GM21528 (cell line): ENCODE data around the gene CACNA2D3.

ENCODE experiments used
- ATAC-seq: cut with Tn5 transposase; IDR thresholded peaks from one replicate; pipeline ENCODE4 v1.9.1; 2021; ENCODE audit warnings: mild to moderate bottlenecking, moderate library complexity; ENCODE audit not compliant: unreplicated experiment, low FRiP score

CACNA2D3 gene

DNA sequence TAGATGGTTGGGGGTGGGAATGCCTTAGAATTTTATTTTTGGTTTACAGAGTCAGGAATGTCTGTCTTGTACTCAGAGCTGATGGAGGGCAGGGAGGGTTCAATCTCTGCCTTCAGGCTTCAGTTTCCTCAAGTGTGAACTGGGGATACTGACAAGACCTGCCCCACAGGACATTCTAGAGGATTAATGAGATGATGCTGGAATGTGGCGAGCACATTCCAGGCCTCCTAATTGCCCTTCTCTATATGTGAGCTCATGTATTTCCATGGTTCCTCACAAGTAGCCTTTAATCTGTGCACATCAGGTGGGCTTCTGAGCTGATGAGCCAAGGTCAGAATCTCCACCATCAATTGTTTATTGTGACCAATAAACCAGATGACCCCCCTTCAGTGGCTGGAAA, 90.4 kb downstream of the CACNA2D3 start:
- ATAC-seq, result no peak

DNA sequence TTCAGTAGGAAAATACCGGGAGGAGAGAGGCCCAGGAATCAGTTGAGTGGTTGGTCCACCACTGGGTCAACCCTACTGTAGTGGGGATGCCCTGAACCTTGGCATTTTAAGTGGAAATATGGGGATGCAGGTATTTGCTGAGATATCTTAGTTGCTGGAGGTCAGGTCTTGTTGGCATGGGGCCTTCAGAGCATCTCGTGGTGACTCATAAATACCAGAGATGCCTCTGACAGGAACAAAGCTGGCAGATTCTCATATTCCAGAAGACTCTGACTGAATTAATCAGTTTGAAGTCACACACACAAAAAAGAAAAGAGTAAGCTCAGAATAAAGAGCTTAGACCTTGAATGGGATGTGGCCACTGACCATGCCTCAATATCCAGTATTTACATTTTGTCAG, 91.6 kb downstream of the CACNA2D3 start:
- ATAC-seq, result no peak

- ATAC-seq, result no peak
These were observed 92.5 kb downstream of the CACNA2D3 start for GRCh38 chr3:54214845-54215244.

- no peak for ATAC-seq
These were observed 93.2 kb downstream of the CACNA2D3 start for GRCh38 chr3:54215521-54215920.

DNA sequence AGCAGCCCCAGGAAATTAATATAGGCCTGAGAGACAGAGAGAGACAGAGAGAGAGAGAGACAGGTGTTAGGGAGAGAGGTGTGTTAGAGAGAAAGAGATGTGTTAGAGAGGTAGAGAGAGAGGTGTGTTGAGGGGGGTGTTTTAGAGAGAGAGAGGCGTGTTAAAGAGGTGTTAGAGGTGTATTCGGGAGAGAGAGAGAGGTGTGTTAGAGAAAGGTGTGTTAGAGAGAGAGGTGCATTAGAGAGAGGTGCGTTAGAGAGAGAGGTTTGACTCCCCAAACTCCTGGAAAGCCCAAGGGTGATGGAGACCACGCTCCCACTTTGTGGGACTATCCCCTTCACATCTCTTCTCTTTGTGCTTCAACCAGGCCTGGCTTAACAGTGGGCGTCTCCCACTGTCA, 95.5 kb downstream of the CACNA2D3 start:
- no peak for ATAC-seq

DNA sequence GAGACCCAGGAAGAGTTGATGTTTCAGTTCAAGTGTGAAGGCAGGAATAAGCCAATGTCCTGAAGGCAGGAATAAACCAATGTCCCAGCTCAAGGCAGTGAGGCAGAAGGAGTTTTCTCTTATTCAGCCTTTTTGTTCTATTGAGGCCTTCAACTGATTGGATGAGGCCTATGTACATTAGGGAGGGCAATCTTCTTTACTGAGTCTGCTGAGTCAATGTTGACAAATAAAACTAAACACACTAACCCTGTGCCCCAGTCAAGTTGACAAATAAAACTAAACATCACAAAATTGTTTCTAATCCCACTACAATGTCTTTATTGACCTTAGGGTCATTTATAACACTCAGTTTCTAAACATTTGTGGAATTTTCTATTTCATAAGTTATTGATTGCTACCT, 100.0 kb downstream of the CACNA2D3 start:
- no peak for ATAC-seq

- ATAC-seq, result no peak
These were observed 100.7 kb downstream of the CACNA2D3 start for GRCh38 chr3:54223063-54223462.

- ATAC-seq, result no peak
These were observed 103.6 kb downstream of the CACNA2D3 start for GRCh38 chr3:54225841-54226528.

DNA sequence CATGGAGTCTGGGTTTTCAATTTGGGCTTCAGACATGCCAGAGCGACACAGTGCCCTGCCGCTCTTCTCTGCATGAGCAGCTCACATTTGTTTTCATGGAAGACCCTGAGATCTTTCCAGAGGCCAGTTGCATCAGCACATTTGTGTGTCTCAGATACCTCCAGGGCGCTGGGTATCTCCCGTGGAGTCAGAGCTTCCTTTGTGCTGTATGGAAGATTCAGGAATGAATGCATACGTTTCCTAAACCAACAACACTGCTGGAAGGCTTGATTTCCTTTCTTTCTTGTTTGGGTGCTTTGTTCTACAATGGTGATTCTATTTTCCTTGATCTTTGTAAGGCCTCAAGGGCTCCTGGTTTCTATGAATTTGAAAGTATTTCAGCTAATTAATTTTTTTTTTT, 106.5 kb downstream of the CACNA2D3 start:
- ATAC-seq, result no peak

DNA sequence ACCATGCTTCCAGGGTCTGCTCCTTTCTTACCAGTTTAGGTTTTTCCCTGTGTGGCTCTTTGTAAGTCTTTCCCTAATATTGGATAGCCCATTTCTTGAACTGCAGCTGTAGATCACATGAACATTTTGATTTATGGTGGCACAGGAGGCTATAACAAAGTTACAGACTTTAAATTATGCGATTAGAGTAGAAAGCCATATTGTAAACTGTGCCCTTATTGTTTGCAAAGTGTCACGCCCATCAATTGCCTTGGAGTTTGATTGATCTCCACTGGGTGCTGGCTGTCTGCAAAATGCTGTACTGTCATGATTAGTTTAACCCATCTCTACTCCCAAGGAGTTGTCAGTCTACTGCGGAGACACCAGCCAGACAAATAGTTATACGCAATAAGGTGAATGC, 110.3 kb downstream of the CACNA2D3 start:
- ATAC-seq, result no peak

DNA sequence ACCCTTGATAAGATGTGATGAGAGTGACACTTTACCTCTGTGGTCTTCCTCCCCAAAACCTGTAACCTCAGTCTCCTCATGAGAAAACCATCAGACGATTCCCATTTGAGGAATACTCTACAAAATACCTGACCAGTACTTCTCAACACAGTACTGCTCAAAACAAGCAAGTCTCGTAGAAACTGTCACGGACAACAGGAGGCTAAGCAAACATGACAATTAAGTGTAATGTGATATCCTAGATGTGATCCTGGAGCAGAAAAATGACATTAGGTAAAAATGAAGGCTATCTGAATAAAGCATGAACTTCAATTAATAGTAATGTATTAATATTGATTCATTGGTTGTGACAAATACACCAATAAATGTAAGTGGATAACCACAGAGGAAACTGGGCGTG, 113.6 kb downstream of the CACNA2D3 start:
- ATAC-seq, result no peak

DNA sequence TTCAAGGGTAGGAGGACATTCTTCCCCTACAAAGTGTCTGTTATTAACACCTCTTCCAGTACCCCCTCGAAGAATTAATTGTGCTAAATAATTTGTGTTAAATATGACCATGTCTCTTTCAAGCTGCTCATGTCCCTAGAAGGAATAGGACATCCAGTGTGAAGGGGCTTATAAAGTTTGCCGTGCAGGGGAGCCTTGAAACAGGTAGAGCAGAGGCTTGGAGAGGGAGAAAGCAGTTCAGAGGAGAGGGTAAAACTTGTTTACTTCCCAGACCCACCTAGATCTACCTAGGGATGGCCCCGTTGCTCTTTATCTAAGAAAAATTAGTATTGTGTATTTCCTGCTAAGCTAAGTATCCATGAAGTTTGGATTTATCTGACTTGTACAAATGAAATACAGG, 114.8 kb downstream of the CACNA2D3 start:
- no peak for ATAC-seq

DNA sequence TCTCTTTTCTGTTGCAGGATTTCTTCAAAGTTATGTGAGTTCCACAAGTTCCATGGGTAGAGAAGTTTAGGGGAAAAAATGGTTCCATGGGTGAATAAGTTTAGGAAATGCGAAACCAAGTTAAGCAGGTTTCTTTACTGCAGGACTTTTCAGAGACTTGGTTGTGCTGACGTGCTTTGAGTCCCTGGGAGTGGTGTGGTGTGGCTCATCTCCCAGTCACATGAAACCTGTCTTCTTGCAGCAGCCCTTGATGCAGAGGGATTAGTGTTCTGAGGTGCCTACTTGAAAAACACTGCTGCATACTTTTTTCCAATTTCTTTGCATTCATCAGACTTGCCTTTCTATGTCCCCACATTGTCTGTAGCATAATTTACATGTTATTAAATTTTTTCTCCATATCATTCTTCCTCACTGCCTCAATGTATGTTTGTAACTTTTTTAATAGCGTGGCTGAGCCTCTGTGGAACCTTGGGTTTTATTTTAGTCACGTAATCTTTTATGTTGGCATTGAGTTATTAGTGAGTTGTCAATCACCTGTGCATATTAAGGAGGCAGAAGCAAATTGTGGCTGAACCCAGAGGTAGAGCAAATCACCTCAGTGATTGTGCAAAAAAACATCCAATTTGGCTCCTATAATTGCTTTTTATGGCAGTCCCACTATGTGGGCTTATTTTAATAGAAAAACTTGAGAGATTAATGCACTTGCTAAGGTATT, 115.6 kb downstream of the CACNA2D3 start:
- no peak for ATAC-seq

DNA sequence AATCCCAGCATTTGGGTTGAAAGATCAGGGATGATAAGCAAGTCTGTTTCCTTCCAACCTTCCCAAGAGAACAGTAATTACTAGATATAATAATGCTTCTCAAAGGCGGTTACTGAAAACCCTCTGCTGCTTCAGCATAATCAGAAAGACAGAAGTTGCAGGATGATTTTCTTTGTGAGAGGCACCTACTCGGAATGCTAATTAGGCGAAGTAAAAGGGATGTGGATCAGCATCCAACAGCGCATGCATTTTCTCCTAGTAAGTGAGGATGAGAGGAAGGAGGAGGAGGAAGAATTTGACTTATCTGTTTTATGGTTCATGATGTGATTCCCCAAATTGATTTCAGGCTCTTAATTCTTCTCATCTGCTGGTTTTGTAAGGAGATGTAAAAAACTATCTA, 118.0 kb downstream of the CACNA2D3 start:
- ATAC-seq, result no peak

DNA sequence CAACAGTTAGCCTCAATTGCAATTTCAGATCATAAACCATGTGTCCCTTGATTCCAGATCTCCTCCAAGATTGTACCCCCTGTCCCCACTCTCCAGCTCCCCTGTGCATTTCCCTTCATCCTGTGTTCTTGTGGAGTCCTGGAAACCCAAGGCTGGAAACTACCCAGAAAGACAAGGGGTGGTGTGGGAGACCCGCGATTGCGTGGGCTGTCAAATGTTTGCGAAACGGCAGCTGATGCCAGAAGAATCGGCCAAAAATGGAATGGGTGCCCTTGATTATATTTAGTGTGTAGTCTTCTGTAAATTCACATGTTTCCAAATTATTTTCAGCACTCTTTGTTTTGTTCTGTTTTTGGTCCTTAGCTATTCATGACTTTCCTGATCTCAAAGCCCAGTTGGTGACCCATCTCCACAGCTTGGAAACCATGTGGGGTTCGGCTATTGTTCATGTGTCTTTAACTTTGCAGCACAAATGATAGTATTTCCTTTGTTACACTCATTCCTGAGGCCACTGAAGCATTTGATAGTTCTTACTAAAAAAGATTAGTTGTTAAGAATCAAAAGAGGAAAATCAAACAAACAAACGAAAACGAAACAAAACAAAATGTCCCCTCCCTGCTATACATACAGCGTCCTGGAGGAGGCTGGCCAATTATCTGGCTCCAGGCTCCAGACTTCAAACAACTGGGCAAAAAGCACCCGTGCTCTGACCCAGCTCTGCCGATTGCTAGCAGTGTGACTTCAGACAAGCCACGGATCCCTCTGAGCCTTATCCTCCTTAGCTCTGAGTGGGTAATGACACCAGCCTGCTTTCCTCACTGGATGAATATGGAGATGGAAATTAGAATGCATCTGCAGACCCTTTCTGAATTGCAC, 120.9 kb downstream of the CACNA2D3 start:
- no peak for ATAC-seq

DNA sequence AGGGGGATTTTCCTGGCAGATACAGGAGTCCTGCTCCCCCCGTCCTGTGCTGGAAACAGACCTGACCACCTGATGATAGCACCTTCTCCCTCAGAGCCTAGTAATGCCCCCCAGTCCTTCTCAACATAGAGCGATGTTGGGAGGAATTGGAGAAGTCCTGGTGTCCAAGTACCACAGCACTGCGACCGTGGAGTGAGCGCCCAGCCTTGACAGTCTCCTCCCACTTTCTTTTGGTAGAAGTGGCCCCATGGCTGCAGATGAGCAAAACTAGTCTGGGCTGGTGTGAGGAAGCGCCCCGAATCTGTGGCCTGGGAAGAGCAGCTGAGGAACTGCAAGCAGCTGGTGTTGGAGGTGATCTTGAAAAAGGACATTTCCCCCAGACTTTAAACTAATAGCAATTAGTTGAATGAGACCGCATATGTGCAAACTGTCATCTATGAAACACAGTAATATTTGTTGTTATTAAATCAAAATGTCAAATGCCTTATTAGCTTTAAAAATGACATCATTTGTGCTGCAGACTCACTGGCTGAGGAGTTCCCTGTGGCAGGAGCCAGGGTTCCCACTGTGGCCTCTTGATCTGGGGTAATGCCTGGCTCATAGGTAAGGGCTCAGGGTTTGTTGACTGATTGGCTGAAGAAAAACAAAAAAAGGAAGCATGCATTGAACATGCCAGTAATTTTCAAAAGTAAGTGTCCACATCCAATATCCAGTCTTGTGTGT, 121.8 kb downstream of the CACNA2D3 start:
- ATAC-seq, result no peak

- no peak for ATAC-seq
These were observed 129.4 kb downstream of the CACNA2D3 start for GRCh38 chr3:54251705-54252104.

GRCh38 chr3:54257125-54257720, 134.9 kb downstream of the CACNA2D3 start:
- no peak for ATAC-seq

GRCh38 chr3:54259636-54260035, 137.3 kb downstream of the CACNA2D3 start:
- ATAC-seq, result no peak

GRCh38 chr3:54261141-54261540, 138.8 kb downstream of the CACNA2D3 start:
- ATAC-seq, result no peak
